OCI-LY7 (cell line): ENCODE data around the gene DCST2.

Source experiments
- CTCF ChIP-seq: fragments of 200-600 bp; sonication (generic); conservative IDR thresholded peaks from 2 replicates; pipeline ENCODE4 v1.5.1; 2014; ENCODE audit warnings: mild to moderate bottlenecking, antibody characterized with exemption, low read length, moderate library complexity, mixed read lengths
- EZH2phosphoT487 ChIP-seq: fragments of 200-600 bp; sonication (generic); IDR thresholded peaks from 2 replicates; pipeline ENCODE4 v1.6.1; 2018; ENCODE audit warnings: low read depth, borderline replicate concordance, mild to moderate bottlenecking, mixed run types, antibody characterized with exemption, low read length, moderate library complexity, mixed read lengths

- 0 out of 2 replicates have a peak, but pooled peaks have one; percentile 17 for TF ChIP-seq CTCF
- no peak for TF ChIP-seq EZH2phosphoT487
Measured at GRCh38 chr1:155003766-155004351, 29.7 kb downstream of the DCST2 start.
